NCI-H748 (cell line): ENCODE results near the gene TTC9B.
"Not testable (repeated sequence)": the region's sequence is repeated elsewhere in the genome, so short reads cannot be mapped to it uniquely, and the experiment has no call there.

ENCODE experiments used
- DNase-seq: peaks from one replicate; lab custom pipeline; 2025; ENCODE audit not compliant: unreplicated experiment; lab: John Stamatoyannopoulos, UW

Gene TTC9B

GRCh38 chr19:40175820-40176219, 42.4 kb downstream of the TTC9B start:
- DNase-seq = no peak

GRCh38 chr19:40174092-40174491, 44.1 kb downstream of the TTC9B start:
- no peak for DNase-seq

GRCh38 chr19:40171293-40171692, 46.9 kb downstream of the TTC9B start:
- not testable (repeated sequence) for DNase-seq

GRCh38 chr19:40170303-40170989, 47.7 kb downstream of the TTC9B start:
- not testable (repeated sequence) for DNase-seq

- peak; percentile 26 for DNase-seq
Observed at GRCh38 chr19:40169482-40170302, 48.5 kb downstream of the TTC9B start.
